Measurements from ENCODE around the gene SLC15A5. TPM values are rescaled to one million over a fixed set of nuclear protein-coding genes. Genes with fewer than 3 reads are reported as not detected.

The SLC15A5 gene
- total RNA-seq, 1 donor from 2014 or later = 0.10 TPM

GRCh38 chr12:16184681-16185080 is 92.8 kb downstream of the SLC15A5 start:
- no peak for DNase-seq (ENCODE audit: low spot score)

GRCh38 chr12:16183541-16183940 is 93.9 kb downstream of the SLC15A5 start:
- DNase-seq (ENCODE audit: low spot score) = no peak

- no peak for DNase-seq (ENCODE audit: low spot score)
Measured at GRCh38 chr12:16175840-16176239, 101.6 kb downstream of the SLC15A5 start.

GRCh38 chr12:16174282-16174681 is 103.2 kb downstream of the SLC15A5 start:
- no peak for DNase-seq (ENCODE audit: low spot score)

- no peak for DNase-seq (ENCODE audit: low spot score)
Measured at GRCh38 chr12:16171348-16171747, 106.1 kb downstream of the SLC15A5 start.

- DNase-seq (ENCODE audit: low spot score) = no peak
Measured at GRCh38 chr12:16168078-16168477, 109.4 kb downstream of the SLC15A5 start.

GRCh38 chr12:16166563-16167470 is 110.7 kb downstream of the SLC15A5 start:
- no peak for DNase-seq (ENCODE audit: low spot score)

- DNase-seq (ENCODE audit: low spot score) = no peak
Measured at GRCh38 chr12:16165506-16165905, 112.0 kb downstream of the SLC15A5 start.

GRCh38 chr12:16163901-16164300 is 113.6 kb downstream of the SLC15A5 start:
- DNase-seq (ENCODE audit: low spot score) = no peak

GRCh38 chr12:16163146-16163545 is 114.3 kb downstream of the SLC15A5 start:
- DNase-seq (ENCODE audit: low spot score) = no peak

GRCh38 chr12:16159571-16159970 is 117.9 kb downstream of the SLC15A5 start:
- DNase-seq (ENCODE audit: low spot score) = no peak

- no peak for DNase-seq (ENCODE audit: low spot score)
Measured at GRCh38 chr12:16158050-16158449, 119.4 kb downstream of the SLC15A5 start.

- no peak for DNase-seq (ENCODE audit: low spot score)
Measured at GRCh38 chr12:16155938-16156337, 121.5 kb downstream of the SLC15A5 start.

- no peak for DNase-seq (ENCODE audit: low spot score)
Measured at GRCh38 chr12:16154990-16155389, 122.5 kb downstream of the SLC15A5 start.

- no peak for DNase-seq (ENCODE audit: low spot score)
Measured at GRCh38 chr12:16152885-16153673, 124.4 kb downstream of the SLC15A5 start.

- DNase-seq (ENCODE audit: low spot score) = no peak
Measured at GRCh38 chr12:16150276-16150675, 127.2 kb downstream of the SLC15A5 start.

GRCh38 chr12:16148938-16149337 is 128.5 kb downstream of the SLC15A5 start:
- no peak for DNase-seq (ENCODE audit: low spot score)

Other genes starting within 250 kb of the SLC15A5 start
- gene MGST1, start 70.0 kb upstream of the SLC15A5 start, total RNA-seq = 1,962 TPM

Measured in mesenteric fat pad (tissue), 1 donor.